Sigmoid colon (tissue), 4 donors: ENCODE results near the gene KRTAP10-4.

Source experiments
- POLR2AphosphoS5 ChIP-seq, 4 donors: sonication (generic); formaldehyde crosslinking; IDR thresholded peaks; one replicate each; pipeline ENCODE4 v1.6.1; 2017; ENCODE audit warnings: antibody characterized with exemption in 4 of 4
- TF ChIP-seq, protein P1 (sequence below), 4 experiments: fragments of 450-650 bp in 3 of 4; fragments of 200-600 bp in 1 of 4; IDR thresholded peaks; one replicate each; pipeline ENCODE4 v1.5.1; 2016 to 2019; ENCODE audit warnings: antibody characterized with exemption in 4 of 4, mild to moderate bottlenecking in 3 of 4, moderate library complexity in 2 of 4

DNA sequence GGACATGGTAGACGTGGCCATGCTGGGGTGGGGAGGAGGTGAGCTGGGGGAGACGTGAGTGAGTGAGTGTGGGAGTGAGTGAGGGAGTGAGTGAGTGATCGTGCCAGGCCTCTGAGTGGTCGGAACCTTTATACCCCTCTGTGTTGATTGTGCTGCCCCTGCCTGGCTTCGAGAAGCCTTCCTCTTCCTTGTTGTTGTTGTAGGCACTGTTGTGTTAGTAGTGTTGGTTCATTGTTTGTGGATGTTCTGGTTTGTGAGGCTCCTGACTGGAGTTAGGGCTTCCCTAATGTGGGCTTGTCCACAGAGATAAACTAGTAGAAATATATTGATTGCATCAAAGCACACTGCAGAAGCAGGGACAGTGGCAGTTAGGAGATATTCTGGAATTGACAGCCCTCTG is 14.8 kb upstream of the KRTAP10-4 start, which contains the start of gene KRTAP10-3:
- TF ChIP-seq, protein P1, sequence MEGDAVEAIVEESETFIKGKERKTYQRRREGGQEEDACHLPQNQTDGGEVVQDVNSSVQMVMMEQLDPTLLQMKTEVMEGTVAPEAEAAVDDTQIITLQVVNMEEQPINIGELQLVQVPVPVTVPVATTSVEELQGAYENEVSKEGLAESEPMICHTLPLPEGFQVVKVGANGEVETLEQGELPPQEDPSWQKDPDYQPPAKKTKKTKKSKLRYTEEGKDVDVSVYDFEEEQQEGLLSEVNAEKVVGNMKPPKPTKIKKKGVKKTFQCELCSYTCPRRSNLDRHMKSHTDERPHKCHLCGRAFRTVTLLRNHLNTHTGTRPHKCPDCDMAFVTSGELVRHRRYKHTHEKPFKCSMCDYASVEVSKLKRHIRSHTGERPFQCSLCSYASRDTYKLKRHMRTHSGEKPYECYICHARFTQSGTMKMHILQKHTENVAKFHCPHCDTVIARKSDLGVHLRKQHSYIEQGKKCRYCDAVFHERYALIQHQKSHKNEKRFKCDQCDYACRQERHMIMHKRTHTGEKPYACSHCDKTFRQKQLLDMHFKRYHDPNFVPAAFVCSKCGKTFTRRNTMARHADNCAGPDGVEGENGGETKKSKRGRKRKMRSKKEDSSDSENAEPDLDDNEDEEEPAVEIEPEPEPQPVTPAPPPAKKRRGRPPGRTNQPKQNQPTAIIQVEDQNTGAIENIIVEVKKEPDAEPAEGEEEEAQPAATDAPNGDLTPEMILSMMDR (IDR thresholded peaks at IDR 0.05): no peak
- no peak for TF ChIP-seq POLR2AphosphoS5 (IDR thresholded peaks at IDR 0.05)
